Thymus (tissue), 11 donors: Measurements from ENCODE around the gene ZNF618. TPM values are rescaled to one million over a fixed set of nuclear protein-coding genes. Genes with fewer than 3 reads are reported as not detected.

Experiments used
- DNase-seq, 9 donors: peaks; one replicate each; pipeline ENCODE4 v3.0.0-alpha.2; 2013; ENCODE audit warnings: low spot score in 9 of 9, low read depth in 6 of 9, missing footprints in 1 of 9
- H3K27ac ChIP-seq, 2 donors: one replicate each; pipeline ENCODE4 v1.5.1; 2013; ENCODE audit warnings: control low read depth in 1 of 2, low read depth in 1 of 2, low read length in 1 of 2, mild to moderate bottlenecking in 1 of 2, moderate library complexity in 1 of 2
- H3K27me3 ChIP-seq, 2 donors: one replicate each; pipeline ENCODE4 v1.5.1; 2013; ENCODE audit warnings: low read length in 1 of 2; ENCODE audit not compliant: control insufficient read depth in 2 of 2, insufficient read depth in 1 of 2
- H3K36me3 ChIP-seq, 2 donors: one replicate each; pipeline ENCODE4 v1.5.1; 2013; ENCODE audit warnings: low read length in 1 of 2, mild to moderate bottlenecking in 1 of 2, moderate library complexity in 1 of 2; ENCODE audit not compliant: control insufficient read depth in 2 of 2, insufficient read depth in 2 of 2
- H3K4me1 ChIP-seq, 2 donors: one replicate each; pipeline ENCODE4 v1.5.1; 2013; ENCODE audit warnings: low read length in 2 of 2; ENCODE audit not compliant: control insufficient read depth in 2 of 2, insufficient read depth in 2 of 2
- H3K4me3 ChIP-seq, 2 donors: one replicate each; pipeline ENCODE4 v1.5.1; 2013; ENCODE audit warnings: low read length in 2 of 2, control low read depth in 1 of 2, mild to moderate bottlenecking in 1 of 2
- H3K9me3 ChIP-seq, 2 donors: one replicate each; pipeline ENCODE4 v1.5.1; 2013; ENCODE audit warnings: low read length in 1 of 2, mild to moderate bottlenecking in 1 of 2; ENCODE audit not compliant: control insufficient read depth in 2 of 2, insufficient read depth in 1 of 2
- WGBS: extraction: QIAGEN DNeasy Blood & Tissue Kit; methylation state at CpG from one replicate; pipeline ENCODE4 v1.1.7; 2013; 5-methylcytosine and 5-hydroxymethylcytosine counted together
- polyA plus RNA-seq: library from polyadenylated mRNA; stranded (reverse); fragments of 200-250 nt; gene quantifications from one replicate; pipeline ENCODE4 v1.2.3, GENCODE V29; 2013
- total RNA-seq: library from RNA; stranded (reverse); fragments of 120-200 nt; gene quantifications from one replicate; pipeline ENCODE4 v1.2.4, GENCODE V29; 2013
- donor health status: healthy.

The ZNF618 gene
- total and polyA plus RNA-seq, 2 donors: 1.6 to 1.8 TPM

GRCh38 chr9:114000671-114001409 lies 124.7 kb downstream of the ZNF618 start:
- no peak for DNase-seq
- Histone ChIP-seq H3K4me1 (no peaks in the 10 kb centered on the region), H3K9me3 (no peaks in the 10 kb centered on the region), H3K4me3 (no peak overlapping the region), H3K27me3 (no peaks in the 10 kb centered on the region), H3K36me3 (no peaks in the 10 kb centered on the region), H3K27ac (no peak overlapping the region)
- 97% methylated on average over 8 of the region's 8 CpGs for WGBS

- H3K9me3 ChIP-seq: no peaks in the 10 kb centered on the region
- no peak overlapping the region for H3K27ac ChIP-seq
- no peaks in the 10 kb centered on the region for H3K27me3 ChIP-seq
- no peak overlapping the region for H3K4me3 ChIP-seq
- no peaks in the 10 kb centered on the region for H3K36me3 ChIP-seq
- no peak for DNase-seq
- WGBS: 67% methylated on average over 3 of the region's 3 CpGs
- no peaks in the 10 kb centered on the region for H3K4me1 ChIP-seq
Observed at GRCh38 chr9:114001410-114001685, 125.2 kb downstream of the ZNF618 start.

GRCh38 chr9:114001794-114002261 lies 125.7 kb downstream of the ZNF618 start:
- Histone ChIP-seq H3K9me3 (no peaks in the 10 kb centered on the region), H3K36me3 (no peaks in the 10 kb centered on the region), H3K27ac (no peak overlapping the region), H3K27me3 (no peaks in the 10 kb centered on the region), H3K4me1 (no peaks in the 10 kb centered on the region), H3K4me3 (no peak overlapping the region)
- DNase-seq: no peak
- WGBS: 96% methylated on average over 12 of the region's 12 CpGs

GRCh38 chr9:114002271-114002985 lies 126.3 kb downstream of the ZNF618 start:
- H3K4me3 ChIP-seq: no peak overlapping the region
- no peaks in the 10 kb centered on the region for H3K27me3 ChIP-seq
- no peak for DNase-seq
- no peaks in the 10 kb centered on the region for H3K4me1 ChIP-seq
- no peak overlapping the region for H3K27ac ChIP-seq
- H3K9me3 ChIP-seq: no peaks in the 10 kb centered on the region
- no peaks in the 10 kb centered on the region for H3K36me3 ChIP-seq
- WGBS: 97% methylated on average over 14 of the region's 14 CpGs

GRCh38 chr9:114002986-114003350 lies 126.9 kb downstream of the ZNF618 start:
- Histone ChIP-seq H3K9me3 (no peaks in the 10 kb centered on the region), H3K4me1 (no peaks in the 10 kb centered on the region), H3K4me3 (no peak overlapping the region), H3K27me3 (no peaks in the 10 kb centered on the region), H3K36me3 (no peaks in the 10 kb centered on the region), H3K27ac (no peak overlapping the region)
- 97% methylated on average over 5 of the region's 5 CpGs for WGBS
- no peak for DNase-seq

GRCh38 chr9:114003351-114003750 lies 127.2 kb downstream of the ZNF618 start:
- WGBS: 97% methylated on average over 7 of the region's 7 CpGs
- Histone ChIP-seq H3K4me3 (no peak overlapping the region), H3K4me1 (no peaks in the 10 kb centered on the region), H3K36me3 (no peaks in the 10 kb centered on the region), H3K27ac (no peak overlapping the region), H3K9me3 (no peaks in the 10 kb centered on the region), H3K27me3 (no peaks in the 10 kb centered on the region)
- DNase-seq: no peak

GRCh38 chr9:114003758-114004157 lies 127.6 kb downstream of the ZNF618 start:
- WGBS: 93% methylated on average over 5 of the region's 5 CpGs
- no peaks in the 10 kb centered on the region for H3K9me3 ChIP-seq
- no peak overlapping the region for H3K27ac ChIP-seq
- no peaks in the 10 kb centered on the region for H3K36me3 ChIP-seq
- H3K27me3 ChIP-seq: no peaks in the 10 kb centered on the region
- no peak overlapping the region for H3K4me3 ChIP-seq
- DNase-seq: no peak
- H3K4me1 ChIP-seq: no peaks in the 10 kb centered on the region

- Histone ChIP-seq H3K9me3 (no peaks in the 10 kb centered on the region), H3K36me3 (no peaks in the 10 kb centered on the region), H3K27ac (no peak overlapping the region), H3K27me3 (no peaks in the 10 kb centered on the region), H3K4me1 (no peaks in the 10 kb centered on the region), H3K4me3 (no peak overlapping the region)
- 80% methylated on average over 15 of the region's 15 CpGs for WGBS
- DNase-seq: no peak
Observed at GRCh38 chr9:114004221-114004716, 128.2 kb downstream of the ZNF618 start.

GRCh38 chr9:114005371-114006154 lies 129.5 kb downstream of the ZNF618 start:
- H3K4me1 ChIP-seq: no peaks in the 10 kb centered on the region
- H3K9me3 ChIP-seq: no peaks in the 10 kb centered on the region
- no peak overlapping the region for H3K4me3 ChIP-seq
- no peak overlapping the region for H3K27ac ChIP-seq
- no peaks in the 10 kb centered on the region for H3K27me3 ChIP-seq
- WGBS: 98% methylated on average over 9 of the region's 9 CpGs
- no peaks in the 10 kb centered on the region for H3K36me3 ChIP-seq
- DNase-seq: no peak
